Uterus (tissue), 4 donors: ENCODE measurements around the gene USP35. TPM values are rescaled to one million over a fixed set of nuclear protein-coding genes. Genes with fewer than 3 reads are reported as not detected.

Experiments
- DNase-seq, 2 donors: peaks; one replicate each; pipeline ENCODE4 v3.0.0-alpha.2; 2019 to 2020
- H3K27ac ChIP-seq, 2 donors: fragments of 200-600 bp; sonication (generic); 1 replicate in 1 of 2; 2 replicates in 1 of 2; pipeline ENCODE4 v1.5.1; 2016 to 2018
- H3K27me3 ChIP-seq, 2 donors: fragments of 200-600 bp; sonication (generic); one replicate each; pipeline ENCODE4 v1.5.1; 2018 to 2019; ENCODE audit warnings: control low read depth in 1 of 2
- H3K36me3 ChIP-seq, 2 donors: fragments of 200-600 bp; sonication (generic); one replicate each; pipeline ENCODE4 v1.5.1; 2019; ENCODE audit warnings: control low read depth in 1 of 2
- H3K4me1 ChIP-seq, 2 donors: fragments of 200-600 bp; sonication (generic); one replicate each; pipeline ENCODE4 v1.5.1; 2018 to 2019; ENCODE audit warnings: control low read depth in 1 of 2
- H3K4me3 ChIP-seq, 2 donors: fragments of 200-600 bp; sonication (generic); 1 replicate in 1 of 2; 2 replicates in 1 of 2; pipeline ENCODE4 v1.5.1; 2018 to 2019; ENCODE audit warnings: mild to moderate bottlenecking in 1 of 2
- H3K9me3 ChIP-seq, 2 donors: fragments of 200-600 bp; sonication (generic); one replicate each; pipeline ENCODE4 v1.5.1; 2019; ENCODE audit warnings: control low read depth in 1 of 2
- CTCF ChIP-seq, 4 experiments: fragments of 200-600 bp in 2 of 4; fragments of 450-650 bp in 2 of 4; sonication (generic) in 2 of 4; IDR thresholded peaks; one replicate each; pipeline ENCODE4 v1.5.1; 2016 to 2019; ENCODE audit warnings: antibody characterized with exemption in 4 of 4, mild to moderate bottlenecking in 2 of 4, moderate library complexity in 1 of 4
- POLR2A ChIP-seq, 2 donors: fragments of 450-650 bp; IDR thresholded peaks; one replicate each; pipeline ENCODE4 v1.6.1; 2016; ENCODE audit warnings: antibody characterized with exemption in 2 of 2, mild to moderate bottlenecking in 1 of 2, moderate library complexity in 1 of 2
- intact Hi-C: fragments of 100-400 bp; cut with DNase I; formaldehyde crosslinking; loops from one replicate; pipeline ENCODE4 v1.15.1; 2023; ENCODE audit warnings: low total_unique reads
- total RNA-seq, 4 donors: library from RNA; depleted of rRNA in 3 of 4; stranded (reverse); fragments of >200 nt in 3 of 4; gene quantifications; one replicate each; pipeline versions ENCODE4 v1.1.0 to v1.2.4, GENCODE V29; 2014 to 2023
- donor health status: DM: yes; HTN: yes; CAD: no.

The USP35 gene
- total RNA-seq, 4 donors from 2014 or later, result 5.4 to 25.3 (median 10.3) TPM

- DNase-seq, result no peak
- H3K27me3 ChIP-seq, result no peaks in the 10 kb centered on the region
- TF ChIP-seq CTCF (IDR thresholded peaks at IDR 0.05) (no peak), POLR2A (IDR thresholded peaks at IDR 0.05) (no peak)
- no peaks in the 10 kb centered on the region for H3K9me3 ChIP-seq
- peak overlapping the region in 1 of 2 donors; percentile 0 for H3K27ac ChIP-seq
- peaks cover 0 to 2% of the 10 kb centered on the region in 2 donors for H3K4me1 ChIP-seq
- intact Hi-C loops, result no loop called here
- no peaks in the 10 kb centered on the region for H3K36me3 ChIP-seq
- H3K4me3 ChIP-seq, result no peak overlapping the region
Measured at GRCh38 chr11:78261828-78262227, 73.1 kb downstream of the USP35 start.

GRCh38 chr11:78262238-78262637, 73.5 kb downstream of the USP35 start:
- no peaks in the 10 kb centered on the region for H3K27me3 ChIP-seq
- no peak for DNase-seq
- no peak overlapping the region for H3K4me3 ChIP-seq
- TF ChIP-seq CTCF (IDR thresholded peaks at IDR 0.05), result no peak
- no peak for TF ChIP-seq POLR2A (IDR thresholded peaks at IDR 0.05)
- intact Hi-C loops, result no loop called here
- no peaks in the 10 kb centered on the region for H3K9me3 ChIP-seq
- H3K4me1 ChIP-seq, result no peaks in the 10 kb centered on the region
- H3K36me3 ChIP-seq, result no peaks in the 10 kb centered on the region
- peak overlapping the region; percentile 0 to 22 for H3K27ac ChIP-seq

- TF ChIP-seq CTCF (IDR thresholded peaks at IDR 0.05) (no peak), POLR2A (IDR thresholded peaks at IDR 0.05) (no peak)
- intact Hi-C loops, result no loop called here
- peak overlapping the region; percentile 0 to 22 for H3K27ac ChIP-seq
- no peaks in the 10 kb centered on the region for H3K9me3 ChIP-seq
- H3K4me3 ChIP-seq, result no peak overlapping the region
- no peaks in the 10 kb centered on the region for H3K36me3 ChIP-seq
- H3K27me3 ChIP-seq, result no peaks in the 10 kb centered on the region
- H3K4me1 ChIP-seq, result no peaks in the 10 kb centered on the region
- DNase-seq, result no peak
Measured at GRCh38 chr11:78262691-78263090, 74.0 kb downstream of the USP35 start.

Other genes starting within 250 kb of the USP35 start
- gene INTS4, start 194.3 kb upstream of the USP35 start, total RNA-seq, result 10 to 100 TPM; 13.8 to 68.8 (median 45.7) TPM
- gene KCTD14, start 165.6 kb upstream of the USP35 start, total RNA-seq, result 10 to 100 TPM in 1 of 4 donors, 1 to 10 TPM in 3; 4.1 to 10.6 (median 8.2) TPM
- not detected for gene THRSP, start 125.1 kb upstream of the USP35 start, total RNA-seq
- gene NDUFC2, start 109.1 kb upstream of the USP35 start, total RNA-seq, result 100 to 1,000 TPM in 1 of 4 donors, 10 to 100 TPM in 3; 10.2 to 137 (median 66.7) TPM
- gene ALG8, start 49.3 kb upstream of the USP35 start, total RNA-seq, result 10 to 100 TPM; 26.5 to 43.4 (median 30.8) TPM
- 10 to 100 TPM in 2 of 4 donors, 1 to 10 TPM in 2; 6.2 to 12.4 (median 10.6) TPM for gene KCTD21, start 293 bp upstream of the USP35 start, total RNA-seq
- gene GAB2, start 228.9 kb downstream of the USP35 start, total RNA-seq, result 10 to 100 TPM; 15.9 to 82.3 (median 21.1) TPM